HL-60/S4 treated with retinoic acid at 250 ng/mL for 4 days and 3 days (cell line): Measurements from ENCODE around the gene USP13.

Experiments
- in situ Hi-C: fragments of 300-500 bp; cut with MboI; formaldehyde crosslinking; loops from 2 replicates; pipeline ENCODE4 v1.7.0; 2022; ENCODE audit warnings: low sequenced_read_pairs

Gene USP13

DNA sequence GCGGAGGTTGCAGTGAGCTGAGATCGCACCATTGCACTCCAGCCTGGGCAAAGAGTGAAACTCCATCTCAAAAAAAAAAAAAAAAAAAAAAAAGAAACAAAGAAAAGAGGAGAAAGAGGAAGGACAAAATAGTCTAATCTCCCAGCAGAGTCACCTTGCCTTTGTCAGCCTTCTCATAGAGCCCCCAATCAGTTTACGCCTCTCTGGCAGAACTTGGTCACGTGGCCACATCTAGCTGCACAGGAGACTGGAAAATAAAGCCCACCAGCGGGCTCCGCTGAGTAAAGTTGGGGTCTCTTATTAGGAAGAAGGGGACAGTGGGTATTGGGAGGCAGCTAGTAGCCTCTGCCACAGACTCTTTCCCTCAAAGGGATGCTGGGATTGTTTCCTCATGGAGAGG is 41.9 kb downstream of the USP13 start:
- in situ Hi-C loops = no loop called here

DNA sequence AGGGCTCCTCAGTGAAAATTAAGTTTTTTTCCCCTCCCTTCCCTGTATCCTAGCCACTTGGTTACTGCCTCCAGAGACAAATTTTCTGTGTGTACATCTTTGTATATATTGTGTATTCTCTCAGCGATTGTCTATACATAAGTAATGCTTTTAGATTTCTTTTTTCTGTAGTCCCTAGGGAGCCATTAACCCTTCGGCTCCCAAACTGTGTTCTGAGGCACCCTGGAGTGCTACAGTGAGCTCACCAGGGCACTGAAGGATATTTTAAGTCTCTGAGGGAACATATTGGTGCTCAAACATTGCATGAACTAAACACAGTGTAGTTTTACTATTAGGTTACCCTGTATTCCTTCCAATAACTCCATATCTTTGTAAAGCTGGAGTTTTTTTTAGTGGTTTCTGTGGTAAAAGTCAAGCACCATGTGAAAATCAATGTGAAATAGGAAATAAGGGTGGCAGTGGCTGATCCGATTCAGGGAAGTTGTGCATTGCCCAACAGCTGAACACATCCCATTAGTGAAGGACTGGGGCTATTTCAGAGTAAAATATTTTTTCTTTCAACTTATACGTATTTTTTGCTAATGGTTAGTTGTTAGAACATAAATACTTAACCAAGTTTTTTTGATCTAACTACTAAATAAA is 43.0 kb downstream of the USP13 start:
- in situ Hi-C loops = no loop called here

DNA sequence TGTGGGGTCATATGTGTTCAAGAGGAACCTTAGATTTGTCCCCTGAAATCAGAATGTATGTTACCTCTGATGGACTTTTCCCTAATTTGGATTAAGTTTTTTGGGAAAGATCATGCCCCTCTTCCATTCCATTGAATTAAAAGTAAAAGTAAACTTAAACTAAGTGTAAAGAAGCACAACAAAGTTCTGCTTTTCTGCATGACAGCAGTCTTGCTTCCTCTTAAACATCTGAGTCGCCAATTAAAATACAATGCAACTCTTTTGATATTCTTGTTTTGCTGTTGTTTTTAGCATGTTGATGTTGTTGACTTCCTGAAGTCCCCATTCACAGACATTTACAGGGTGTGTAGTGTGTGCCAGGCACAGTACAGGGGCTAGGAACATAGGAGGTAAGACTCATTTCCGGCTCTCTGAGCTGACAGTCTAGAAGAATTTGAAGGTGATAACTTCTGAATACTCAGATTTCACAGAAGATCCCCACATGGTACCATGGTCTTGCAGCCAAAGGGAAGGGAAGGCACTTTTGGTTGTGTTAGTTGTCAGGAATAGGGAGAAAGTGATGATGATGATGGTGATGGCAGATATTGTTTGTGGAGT is 45.0 kb downstream of the USP13 start:
- in situ Hi-C loops = no loop called here

DNA sequence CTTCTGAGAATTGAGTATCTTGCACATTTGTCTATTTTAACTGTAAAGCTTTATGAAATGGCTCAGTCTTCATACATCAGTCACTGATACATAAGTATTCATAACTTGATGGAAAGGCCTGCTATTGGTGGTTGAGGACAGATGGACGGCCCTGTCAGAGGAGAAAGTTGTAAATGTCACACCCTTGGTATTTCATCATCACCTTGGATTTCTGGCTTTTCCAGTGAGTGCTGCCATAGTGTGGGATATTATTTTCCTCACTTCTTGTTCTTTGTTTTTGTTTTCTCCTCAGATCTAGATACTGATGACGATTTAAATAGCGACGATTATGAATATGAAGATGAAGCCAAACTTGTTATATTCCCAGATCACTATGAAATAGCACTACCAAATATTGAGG is 47.9 kb downstream of the USP13 start:
- in situ Hi-C loops = no loop called here

DNA sequence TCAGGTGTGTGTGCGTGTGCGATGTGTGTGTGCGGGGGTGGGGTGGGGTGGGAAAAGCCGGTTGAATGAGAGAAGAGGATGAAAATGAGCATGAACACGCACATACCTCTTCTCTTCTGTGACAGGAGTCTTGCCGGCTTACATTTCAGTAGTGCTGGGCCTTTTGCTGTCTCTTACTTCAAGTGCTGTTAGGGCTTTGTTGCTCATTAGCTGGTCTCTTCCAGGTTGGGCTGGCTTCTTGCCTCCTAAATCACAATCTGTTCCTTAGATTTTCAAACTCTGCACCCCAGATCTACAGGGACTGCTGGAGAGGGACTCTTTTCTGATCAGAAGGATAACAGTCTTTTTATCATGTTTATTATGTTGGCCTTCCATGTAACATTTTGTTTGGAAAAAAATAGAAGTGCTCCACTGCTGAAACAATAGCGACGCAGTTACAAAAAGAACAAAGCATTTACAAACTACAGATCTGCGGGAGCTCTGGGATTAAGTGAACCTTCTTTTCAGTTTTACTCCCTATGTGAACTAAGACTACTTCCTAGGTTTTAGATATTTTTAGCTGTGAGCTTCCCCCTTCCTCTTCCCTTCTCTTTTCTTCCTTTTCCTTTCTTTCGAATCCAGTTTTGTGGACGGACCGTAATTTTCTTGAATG is 48.5 kb downstream of the USP13 start:
- in situ Hi-C loops = no loop called here

DNA sequence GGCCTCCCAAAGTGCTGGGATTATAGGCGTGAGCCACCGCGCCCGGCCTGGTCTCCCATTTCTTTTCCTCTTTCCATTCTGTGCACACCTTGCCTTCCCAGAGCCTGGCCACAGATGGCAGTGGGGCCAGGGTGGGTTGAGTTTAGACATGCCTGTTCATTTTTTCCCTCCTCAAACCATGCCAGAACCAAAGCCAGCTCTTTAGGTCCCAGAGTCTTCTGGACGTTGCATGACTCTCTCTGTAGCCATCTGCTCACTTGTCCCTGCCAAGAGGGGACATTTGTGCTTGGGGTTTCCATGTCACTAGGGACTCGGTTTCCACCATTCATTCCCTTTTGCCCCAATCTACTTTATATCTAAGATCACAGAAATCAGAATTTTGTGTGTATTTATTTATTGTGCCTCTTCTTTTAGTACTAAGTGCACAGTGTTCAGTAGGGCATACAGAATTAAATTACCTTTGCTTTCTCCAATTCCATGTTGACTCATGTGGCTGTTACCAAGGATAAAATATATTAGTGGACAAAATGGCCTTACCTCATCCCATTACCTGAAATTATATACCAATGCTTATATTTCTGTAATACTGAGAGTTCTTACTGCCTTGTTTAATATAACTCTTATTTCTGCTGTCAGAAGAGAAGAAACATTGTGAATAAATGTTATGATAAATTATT is 49.6 kb downstream of the USP13 start:
- in situ Hi-C loops = no loop called here

DNA sequence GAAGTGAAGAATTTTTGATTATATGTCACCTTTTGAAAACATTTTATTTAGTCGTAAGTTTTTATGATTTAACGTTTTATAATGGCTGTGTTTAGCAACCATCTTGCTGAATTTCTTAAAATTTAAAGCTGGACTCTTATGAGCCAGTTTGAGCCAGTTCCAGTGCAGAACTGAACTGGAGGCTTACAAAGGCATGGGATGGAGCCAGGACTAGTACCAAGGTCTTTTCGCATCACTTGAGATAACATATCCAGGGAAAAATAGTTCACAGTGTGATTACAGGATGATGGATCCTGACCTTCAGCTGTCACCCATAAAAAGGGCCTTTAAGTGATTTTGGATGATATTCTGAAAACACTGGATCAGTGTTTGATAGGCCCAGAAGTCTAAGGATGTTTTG is 51.0 kb downstream of the USP13 start:
- in situ Hi-C loops = no loop called here

DNA sequence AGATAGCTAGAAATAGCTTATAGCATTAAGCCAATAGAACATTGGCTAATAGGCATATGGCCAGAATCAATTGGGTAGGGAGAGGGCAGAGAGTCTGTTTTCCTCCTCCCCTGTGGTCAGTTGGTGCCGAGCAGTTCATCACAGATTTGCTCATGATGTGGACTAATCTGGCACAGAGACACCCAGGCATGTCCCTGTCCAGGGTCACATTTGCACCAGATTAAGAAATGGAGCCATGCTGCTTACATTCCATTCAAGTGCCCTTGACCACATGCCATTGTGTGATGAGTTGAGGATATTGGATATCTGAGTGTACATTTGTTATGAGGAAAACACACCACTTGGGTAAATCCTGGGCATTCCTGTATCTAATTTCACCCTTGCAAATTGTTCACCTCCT is 53.4 kb downstream of the USP13 start:
- in situ Hi-C loops = no loop called here

DNA sequence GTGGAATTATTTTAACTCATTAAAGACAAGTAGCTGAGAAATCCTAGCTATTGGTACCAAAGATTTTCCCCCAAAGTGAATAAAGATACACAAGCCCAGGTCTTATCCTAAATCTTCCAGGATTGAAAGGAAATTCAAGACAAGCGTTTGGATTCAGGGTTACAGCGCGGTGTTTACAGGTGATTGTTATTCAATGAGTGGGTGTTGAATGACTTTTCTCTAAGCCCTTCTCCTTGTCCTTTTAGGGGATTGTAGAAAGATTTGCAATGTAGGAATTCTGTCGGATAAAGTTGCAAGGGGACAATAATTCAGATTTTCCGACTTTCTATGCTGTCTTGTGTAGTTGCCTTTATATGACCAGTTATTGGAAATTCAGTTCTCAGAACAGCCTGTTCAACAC is 57.2 kb downstream of the USP13 start:
- in situ Hi-C loops = no loop called here

DNA sequence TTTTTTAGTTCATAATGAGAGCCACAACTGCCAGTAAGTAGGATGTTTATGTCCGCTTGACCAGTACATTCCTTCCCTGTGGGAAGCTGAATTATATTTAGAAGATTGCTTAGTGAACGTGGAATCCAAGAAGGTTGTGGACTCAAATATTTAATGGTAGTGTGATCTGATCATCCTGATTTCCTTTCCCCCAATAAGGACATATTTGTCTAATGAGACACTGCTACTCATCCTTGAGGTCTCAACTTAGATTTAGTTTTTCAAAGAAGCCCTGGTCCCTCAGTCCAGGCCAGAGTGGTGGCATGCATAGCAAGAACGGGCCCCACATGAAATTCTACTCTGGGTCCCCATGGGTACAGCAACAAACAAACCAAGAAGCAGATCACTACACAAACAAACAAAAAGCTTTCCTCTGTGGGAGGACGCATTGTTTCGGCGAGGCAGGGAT is 60.8 kb downstream of the USP13 start:
- in situ Hi-C loops = no loop called here

DNA sequence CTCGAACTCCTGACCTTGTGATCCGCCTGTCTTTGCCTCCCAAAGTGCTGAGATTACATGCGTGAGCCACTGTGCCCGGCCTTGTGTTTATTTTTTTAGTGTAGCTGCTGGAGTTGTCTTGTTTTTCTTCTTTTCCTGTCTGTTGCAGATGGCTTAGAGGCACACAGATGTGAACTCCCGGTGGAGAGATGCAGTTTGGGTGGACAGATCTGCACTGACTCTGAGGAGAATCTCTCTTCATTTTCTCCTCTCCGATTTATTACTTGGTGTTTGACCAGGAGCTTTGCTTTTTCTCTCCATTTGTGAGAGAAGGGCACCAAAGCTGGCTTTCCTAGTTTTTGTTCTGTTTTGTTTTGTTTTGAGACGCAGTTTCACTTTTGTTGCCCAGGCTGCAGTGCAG is 62.7 kb downstream of the USP13 start:
- in situ Hi-C loops = no loop called here

DNA sequence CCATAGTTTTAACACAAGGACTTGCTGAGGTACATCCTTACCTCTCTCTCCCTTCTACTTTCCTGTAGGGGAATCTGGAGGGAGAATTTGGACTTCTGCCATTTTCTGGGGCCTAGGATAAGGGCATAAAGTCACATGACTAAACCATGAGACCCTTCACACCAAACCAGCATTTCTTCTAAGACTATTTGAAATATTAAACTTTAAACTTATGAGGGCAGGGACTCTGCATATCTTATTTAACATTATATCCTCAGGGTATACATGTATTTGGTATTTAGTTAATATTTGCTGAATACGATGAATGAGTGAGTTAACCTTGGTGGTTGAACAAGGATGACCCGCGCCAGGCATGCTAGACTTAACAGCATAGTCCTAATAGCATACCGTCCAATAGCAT is 63.4 kb downstream of the USP13 start:
- in situ Hi-C loops = no loop called here

DNA sequence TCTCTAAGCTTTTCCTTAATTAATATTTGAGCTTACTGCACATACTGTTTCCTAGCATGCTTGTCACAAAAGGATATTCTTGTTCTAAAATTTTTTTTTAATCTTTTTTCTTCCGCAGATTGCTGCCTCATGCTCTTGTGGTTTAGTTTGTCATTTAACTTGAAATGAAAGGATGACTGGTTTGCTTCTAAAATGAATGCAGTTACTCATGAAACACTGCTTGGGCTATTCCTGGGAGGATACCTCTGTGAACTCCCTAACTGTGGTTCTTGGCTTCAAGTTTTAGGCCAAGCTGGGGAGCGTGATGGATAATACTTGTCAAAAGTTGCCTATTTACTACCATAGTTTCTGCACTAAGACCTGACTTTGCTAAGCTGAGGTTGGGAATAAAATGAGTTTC is 64.0 kb downstream of the USP13 start:
- in situ Hi-C loops = no loop called here

DNA sequence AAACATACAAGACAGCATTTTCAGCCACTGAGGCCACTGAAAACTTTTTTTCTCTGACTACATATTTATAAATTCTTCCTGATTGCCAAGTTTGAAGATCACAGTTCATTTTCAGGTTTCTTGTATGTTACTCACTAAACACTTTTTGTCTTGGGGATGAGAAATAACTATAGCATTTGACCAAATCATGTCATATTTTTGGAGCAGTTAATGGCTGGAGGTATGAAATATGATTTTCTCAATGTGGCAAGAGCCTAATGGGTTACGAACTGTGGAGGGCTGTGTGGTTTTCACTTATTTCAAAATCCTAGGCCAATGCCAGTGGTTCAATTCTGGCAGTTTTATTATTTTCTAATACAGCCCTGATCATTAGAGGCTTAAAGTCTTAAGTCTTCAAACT is 64.4 kb downstream of the USP13 start:
- in situ Hi-C loops = no loop called here

DNA sequence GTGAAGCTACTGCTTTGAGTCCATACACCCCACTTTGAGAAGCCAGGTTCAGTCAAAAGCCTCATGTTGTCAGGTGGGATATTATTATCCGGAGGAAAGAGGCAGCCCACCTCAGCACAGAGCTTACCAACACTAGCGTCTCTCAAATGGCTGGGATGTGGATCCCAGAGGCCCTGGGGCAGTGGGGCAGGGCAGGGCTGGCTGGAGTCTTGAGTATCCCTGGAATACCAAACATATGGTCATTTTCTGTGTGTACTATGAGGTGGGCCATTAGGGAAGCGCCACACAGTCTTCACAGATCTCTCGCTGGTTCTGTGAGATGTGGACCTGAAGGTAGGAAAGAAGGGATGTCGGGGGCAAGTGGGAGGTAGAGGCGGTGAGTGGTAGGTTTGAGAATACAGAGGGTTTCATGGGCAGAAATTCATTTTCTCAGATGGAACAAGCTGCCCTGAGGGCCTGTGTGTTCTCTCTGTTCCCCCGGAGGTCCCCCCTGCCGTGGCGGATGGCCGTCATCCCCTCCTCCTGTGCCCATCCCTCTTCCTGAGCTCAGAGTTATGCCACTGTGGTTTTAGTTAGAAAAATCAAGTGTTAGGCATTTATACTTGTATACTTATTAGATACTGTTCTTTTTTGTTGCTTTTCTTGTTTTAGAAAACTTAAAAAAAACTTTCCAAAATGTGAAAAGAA is 66.4 kb downstream of the USP13 start:
- in situ Hi-C loops = no loop called here

DNA sequence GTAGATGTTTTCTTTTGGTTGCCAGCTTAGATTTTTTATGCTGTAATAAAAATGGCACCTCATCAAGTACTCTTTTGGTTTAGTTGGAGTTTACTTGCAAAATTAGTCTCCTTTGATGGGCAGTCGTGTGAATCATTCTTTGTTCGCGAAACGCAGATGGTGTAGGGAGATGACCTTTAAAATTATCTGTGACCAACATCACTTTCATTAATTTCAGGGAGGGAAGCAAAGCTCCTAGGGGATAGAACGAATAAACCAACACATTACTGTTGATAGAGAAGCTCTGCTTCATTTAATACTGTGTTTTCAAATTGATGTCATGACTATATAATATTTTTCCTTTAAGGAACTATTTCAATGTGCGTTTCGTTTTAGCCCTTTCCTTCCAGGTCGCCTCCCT is 67.4 kb downstream of the USP13 start:
- in situ Hi-C loops = no loop called here

DNA sequence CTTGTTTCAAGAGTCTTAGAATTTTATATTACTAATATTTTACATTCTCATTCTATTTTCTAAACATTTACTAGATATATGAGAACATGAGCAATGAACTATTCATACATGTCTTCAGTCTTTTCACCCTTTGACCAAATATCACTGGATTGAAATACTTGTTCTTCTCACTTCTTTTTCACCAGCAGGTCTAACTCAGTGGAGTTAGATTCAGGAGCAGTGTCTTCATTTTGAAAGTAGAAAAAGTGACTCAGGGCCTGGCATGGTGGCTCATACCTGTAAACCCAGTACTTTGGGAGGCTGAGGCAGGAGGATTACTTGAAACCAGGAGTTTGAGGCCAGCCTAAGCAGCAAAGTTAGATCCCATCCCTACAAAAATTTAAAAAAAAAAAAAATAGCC is 70.8 kb downstream of the USP13 start:
- in situ Hi-C loops = no loop called here

DNA sequence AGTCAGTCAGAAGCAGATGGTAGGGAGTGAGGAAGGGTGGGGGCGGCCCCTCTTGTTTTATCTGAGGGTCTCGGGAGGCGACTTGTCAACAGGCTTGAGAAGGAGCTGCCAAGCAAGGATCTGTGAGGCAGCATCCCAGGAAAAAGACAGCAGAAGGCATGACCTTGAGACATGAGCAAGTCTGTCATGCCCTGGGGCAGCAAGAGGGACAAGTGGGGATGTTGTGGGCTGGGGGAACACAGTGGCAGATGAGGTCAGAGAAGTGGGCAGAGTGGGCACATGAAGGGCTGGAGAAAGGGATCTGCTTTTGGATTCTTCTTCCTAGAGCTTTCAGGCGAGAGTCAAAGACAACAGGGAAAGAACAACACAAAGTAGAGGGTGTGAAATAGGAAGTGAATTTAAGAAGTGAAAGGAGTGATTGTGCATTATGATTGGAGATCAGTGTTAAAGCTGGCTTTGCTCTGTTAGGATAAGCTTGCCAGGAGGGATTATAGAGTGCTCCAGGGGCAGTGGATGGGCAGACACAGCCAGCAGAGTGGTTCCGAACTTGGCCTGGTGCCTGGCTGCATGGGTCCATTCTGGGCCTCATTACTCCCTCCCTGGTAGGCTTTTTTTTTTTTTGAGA is 73.3 kb downstream of the USP13 start:
- in situ Hi-C loops = no loop called here

DNA sequence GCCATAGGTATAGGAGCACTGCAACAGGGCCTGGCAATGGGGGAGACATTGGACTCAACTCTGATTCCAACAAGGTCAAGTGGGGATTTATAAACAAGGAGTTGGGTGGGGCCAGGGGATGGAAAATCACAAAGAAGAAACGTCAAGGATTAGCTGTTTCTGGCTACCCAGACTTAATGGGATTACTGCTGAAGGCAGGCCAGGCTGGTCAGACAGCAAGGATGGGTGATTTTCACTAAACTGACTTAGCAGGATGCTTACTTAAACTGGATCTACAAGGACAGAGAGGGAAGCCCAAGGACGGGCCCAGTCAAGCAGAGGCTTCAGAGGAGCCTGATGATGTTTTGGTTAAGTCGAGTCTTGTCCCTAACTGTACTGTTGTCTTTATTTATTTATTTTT is 76.2 kb downstream of the USP13 start:
- in situ Hi-C loops = no loop called here

DNA sequence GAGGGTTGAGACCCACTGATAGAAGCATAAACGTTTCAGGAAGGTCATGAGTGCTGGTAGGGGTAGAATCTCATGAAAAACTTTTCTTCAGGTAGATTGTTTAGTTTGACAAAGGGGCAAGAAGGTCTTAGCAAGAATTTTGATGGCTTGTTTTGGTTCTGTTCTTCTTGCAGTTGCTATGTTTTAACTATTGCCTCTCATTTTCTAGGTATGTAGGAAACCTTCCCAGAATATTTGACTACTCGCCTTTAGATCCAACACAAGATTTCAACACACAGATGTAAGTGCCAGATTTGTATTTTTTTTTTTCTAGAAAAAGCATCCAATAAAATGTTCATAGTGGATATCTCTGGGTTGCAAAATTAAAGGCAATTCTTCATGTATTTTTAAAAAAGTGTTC is 77.1 kb downstream of the USP13 start:
- in situ Hi-C loops = no loop called here

DNA sequence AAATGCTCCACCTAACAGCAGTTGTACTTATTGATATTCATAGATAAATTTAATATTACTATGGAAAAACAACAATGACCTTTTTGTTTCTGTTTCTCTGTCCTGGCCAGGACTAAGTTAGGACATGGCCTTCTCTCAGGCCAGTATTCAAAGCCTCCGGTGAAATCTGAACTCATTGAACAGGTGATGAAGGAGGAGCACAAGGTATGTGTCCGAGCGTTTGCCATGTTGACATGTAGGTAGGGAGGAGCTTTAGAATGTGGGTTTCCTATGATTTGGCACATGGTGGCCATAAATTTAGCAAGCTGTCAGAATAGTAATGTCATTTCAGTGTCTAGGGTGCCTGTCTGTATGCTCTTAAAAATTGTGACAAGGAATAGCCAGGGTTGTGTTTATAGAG is 77.7 kb downstream of the USP13 start:
- in situ Hi-C loops = no loop called here
